Dendritic cell treated with granulocyte-macrophage colony-stimulating factor and Interleukin-4, amounts not matched to agents 40 ng/mL and 50 ng/mL, for 4 days (primary cell): Measurements from ENCODE around the gene SPINK2.

ENCODE experiments used
- H3K27ac Mint-ChIP-seq: one replicate; pipeline ENCODE4 v1.8.0; 2022; ENCODE audit warnings: mild to moderate bottlenecking, mixed read lengths
- H3K27me3 Mint-ChIP-seq: one replicate; pipeline ENCODE4 v1.8.0; 2022; ENCODE audit warnings: mild to moderate bottlenecking, mixed read lengths
- H3K36me3 Mint-ChIP-seq: one replicate; pipeline ENCODE4 v1.8.0; 2022; ENCODE audit warnings: low read depth, mixed read lengths
- H3K4me1 Mint-ChIP-seq: one replicate; pipeline ENCODE4 v1.8.0; 2022; ENCODE audit warnings: low read depth, mixed read lengths
- H3K4me3 Mint-ChIP-seq: one replicate; pipeline ENCODE4 v1.8.0; 2022; ENCODE audit warnings: mild to moderate bottlenecking, moderate library complexity, mixed read lengths
- H3K9me3 Mint-ChIP-seq: one replicate; pipeline ENCODE4 v1.8.0; 2022; ENCODE audit warnings: mixed read lengths
- intact Hi-C: fragments of 100-400 bp; cut with micrococcal nuclease; formaldehyde crosslinking; loops from one replicate; pipeline ENCODE4 v1.15.0; 2022

SPINK2 gene, protein sequence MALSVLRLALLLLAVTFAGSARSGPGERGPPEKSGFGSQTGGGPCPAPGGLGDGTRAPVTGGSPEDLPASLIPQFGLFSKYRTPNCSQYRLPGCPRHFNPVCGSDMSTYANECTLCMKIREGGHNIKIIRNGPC

DNA sequence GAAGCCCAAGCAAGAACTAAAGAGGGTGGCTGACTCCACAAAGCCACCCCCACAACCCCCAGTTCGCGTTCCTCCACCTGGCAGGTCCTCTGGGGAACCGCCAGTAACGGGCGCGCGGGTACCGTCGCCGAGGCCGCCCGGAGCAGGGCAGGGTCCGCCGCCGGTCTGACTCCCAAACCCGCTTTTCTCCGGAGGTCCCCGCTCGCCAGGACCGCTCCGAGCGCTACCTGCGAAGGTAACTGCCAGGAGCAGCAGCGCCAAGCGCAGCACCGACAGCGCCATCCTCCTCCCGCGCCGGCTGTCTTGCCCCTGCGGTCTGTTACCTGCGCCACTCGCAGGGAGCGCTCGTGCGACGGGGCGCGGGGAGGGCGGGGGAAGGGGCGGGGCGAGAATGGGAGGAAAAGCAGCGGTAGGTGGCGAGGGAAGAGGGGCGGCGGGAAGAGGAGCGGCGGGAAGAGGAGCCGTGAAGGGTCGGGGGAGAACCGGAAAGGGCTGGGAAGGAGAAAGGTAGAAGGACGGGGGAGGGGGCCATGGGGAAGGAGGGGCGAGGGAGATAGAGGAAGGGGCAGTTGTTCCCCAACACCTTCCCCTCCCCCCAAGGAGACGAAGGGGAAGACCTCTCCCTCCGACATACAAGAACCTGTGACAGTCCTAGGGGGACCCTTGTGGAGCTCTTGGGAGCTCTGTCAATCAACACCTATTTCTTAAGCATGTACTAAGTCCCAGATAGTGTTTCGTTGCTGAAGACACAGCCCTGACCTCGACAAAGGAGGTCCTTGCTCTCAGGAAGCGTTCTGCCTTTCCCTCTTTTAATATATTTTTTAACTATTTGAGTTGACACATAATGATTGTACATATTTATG is at the start of gene SPINK2:
SPINK2 (minus strand) TSS at position 321 of the 863 bp plus-strand sequence; CDS start at position 282, 39 bp downstream.
- H3K27ac Mint-ChIP-seq, result no peak within 1 kb of the TSS
- peaks cover 33% of the 10 kb centered on the region for H3K4me1 Mint-ChIP-seq
- no peaks in the 10 kb centered on the region for H3K36me3 Mint-ChIP-seq
- H3K27me3 Mint-ChIP-seq, result peaks cover 34% of the 10 kb centered on the region
- H3K9me3 Mint-ChIP-seq, result no peaks in the 10 kb centered on the region
- H3K4me3 Mint-ChIP-seq, result peak within 1 kb of the TSS; percentile 71
- intact Hi-C loops, result no loop called here

DNA sequence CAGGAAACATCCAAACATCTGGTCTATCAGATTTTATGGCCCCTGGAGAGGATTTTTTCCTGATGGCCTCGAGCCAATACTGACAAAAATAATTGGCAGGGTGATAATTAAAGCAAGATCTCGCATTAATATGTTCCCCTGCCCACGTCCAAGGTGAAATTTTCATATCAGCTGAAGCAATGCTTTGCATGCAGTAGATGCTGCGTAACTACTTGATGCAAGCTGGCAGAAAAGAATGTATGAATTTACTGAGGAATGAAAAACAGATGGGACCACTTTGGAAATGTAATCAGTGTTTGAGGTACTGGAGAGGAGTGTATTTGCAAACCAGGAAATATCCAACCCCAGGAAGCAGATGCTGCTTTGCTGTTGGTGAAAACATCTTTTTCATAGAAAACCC is 49.4 kb upstream of the SPINK2 start:
- Mint-ChIP-seq H3K27me3 (no peaks in the 10 kb centered on the region), H3K36me3 (no peaks in the 10 kb centered on the region), H3K27ac (no peak overlapping the region), H3K9me3 (no peaks in the 10 kb centered on the region), H3K4me1 (peaks cover 8% of the 10 kb centered on the region), H3K4me3 (no peak overlapping the region)
- intact Hi-C loops, result no loop called here

GRCh38 chr4:56863441-56864139 is 42.1 kb upstream of the SPINK2 start:
- Mint-ChIP-seq H3K4me1 (peaks cover 17% of the 10 kb centered on the region), H3K36me3 (no peaks in the 10 kb centered on the region), H3K27me3 (no peaks in the 10 kb centered on the region), H3K4me3 (no peak overlapping the region), H3K27ac (peak overlapping the region; percentile 10), H3K9me3 (no peaks in the 10 kb centered on the region)
- intact Hi-C loops, result no loop called here

DNA sequence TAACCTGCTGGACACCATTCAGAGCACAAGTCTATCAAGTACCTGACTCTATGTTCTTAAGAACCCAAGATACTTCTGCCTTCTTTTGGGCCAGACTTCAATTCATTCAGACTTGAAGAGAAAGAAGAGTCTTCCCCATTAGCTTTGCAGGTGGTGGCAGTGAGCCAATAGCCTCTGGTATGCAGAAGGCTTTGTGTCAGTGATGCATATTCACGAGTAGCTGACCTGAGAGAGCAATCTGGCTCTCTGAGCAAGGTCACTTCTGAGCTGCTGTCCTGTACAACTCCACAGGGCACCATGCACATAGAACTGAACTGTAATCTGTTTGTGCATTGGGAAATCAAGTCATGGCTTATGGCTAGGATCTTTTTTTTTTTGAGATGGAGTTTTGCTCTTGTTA is 39.9 kb upstream of the SPINK2 start:
- H3K36me3 Mint-ChIP-seq, result no peaks in the 10 kb centered on the region
- intact Hi-C loops, result no loop called here
- H3K4me3 Mint-ChIP-seq, result no peak overlapping the region
- peaks cover 24% of the 10 kb centered on the region for H3K4me1 Mint-ChIP-seq
- H3K27ac Mint-ChIP-seq, result no peak overlapping the region
- H3K9me3 Mint-ChIP-seq, result no peaks in the 10 kb centered on the region
- H3K27me3 Mint-ChIP-seq, result no peaks in the 10 kb centered on the region

GRCh38 chr4:56860781-56861180 is 39.3 kb upstream of the SPINK2 start:
- Mint-ChIP-seq H3K4me3 (no peak overlapping the region), H3K27me3 (no peaks in the 10 kb centered on the region), H3K4me1 (peaks cover 27% of the 10 kb centered on the region), H3K36me3 (no peaks in the 10 kb centered on the region), H3K9me3 (no peaks in the 10 kb centered on the region), H3K27ac (no peak overlapping the region)
- intact Hi-C loops, result no loop called here

GRCh38 chr4:56859841-56860240 is 38.3 kb upstream of the SPINK2 start:
- peaks cover 24% of the 10 kb centered on the region for H3K4me1 Mint-ChIP-seq
- H3K36me3 Mint-ChIP-seq, result no peaks in the 10 kb centered on the region
- intact Hi-C loops, result no loop called here
- no peak overlapping the region for H3K4me3 Mint-ChIP-seq
- H3K27ac Mint-ChIP-seq, result no peak overlapping the region
- H3K9me3 Mint-ChIP-seq, result no peaks in the 10 kb centered on the region
- no peaks in the 10 kb centered on the region for H3K27me3 Mint-ChIP-seq

DNA sequence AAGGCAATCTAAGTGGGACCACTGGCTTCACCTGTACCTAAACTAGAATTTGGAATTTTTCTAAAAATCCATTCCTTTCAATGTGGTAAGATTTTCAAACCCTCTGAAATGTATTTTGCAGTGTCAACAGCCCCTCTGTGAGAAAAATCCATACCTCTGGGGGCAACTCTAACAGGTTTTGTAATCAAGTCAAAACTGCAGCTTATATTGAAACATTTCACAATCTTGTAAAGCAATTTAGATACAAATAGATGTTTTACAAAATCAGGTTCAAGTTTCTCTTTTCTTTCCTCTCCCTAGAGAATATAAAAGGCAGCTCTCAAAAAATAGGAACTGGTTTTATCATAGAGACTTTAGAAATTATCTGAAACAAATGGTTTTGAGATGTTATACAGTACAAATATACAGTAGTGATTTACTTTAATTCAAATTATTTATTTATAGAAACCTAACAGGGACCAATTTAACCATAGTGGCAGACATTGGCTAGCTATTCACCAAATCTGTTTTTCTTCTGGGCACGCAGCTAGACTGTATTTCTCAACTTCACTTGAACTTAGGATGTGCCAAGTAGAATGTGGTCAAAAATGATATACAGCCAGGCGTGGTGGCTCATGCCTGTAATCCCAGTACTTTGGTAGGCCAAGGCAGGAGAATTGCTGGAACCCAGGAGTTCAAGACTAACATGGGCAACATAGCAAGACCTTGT is 36.3 kb upstream of the SPINK2 start:
- no peak overlapping the region for H3K4me3 Mint-ChIP-seq
- H3K36me3 Mint-ChIP-seq, result no peaks in the 10 kb centered on the region
- H3K27me3 Mint-ChIP-seq, result no peaks in the 10 kb centered on the region
- H3K9me3 Mint-ChIP-seq, result no peaks in the 10 kb centered on the region
- intact Hi-C loops, result no loop called here
- peaks cover 12% of the 10 kb centered on the region for H3K4me1 Mint-ChIP-seq
- H3K27ac Mint-ChIP-seq, result no peak overlapping the region

GRCh38 chr4:56856656-56857055 is 35.2 kb upstream of the SPINK2 start:
- peaks cover 12% of the 10 kb centered on the region for H3K4me1 Mint-ChIP-seq
- no peaks in the 10 kb centered on the region for H3K27me3 Mint-ChIP-seq
- no peak overlapping the region for H3K4me3 Mint-ChIP-seq
- intact Hi-C loops, result no loop called here
- no peak overlapping the region for H3K27ac Mint-ChIP-seq
- no peaks in the 10 kb centered on the region for H3K9me3 Mint-ChIP-seq
- H3K36me3 Mint-ChIP-seq, result no peaks in the 10 kb centered on the region

DNA sequence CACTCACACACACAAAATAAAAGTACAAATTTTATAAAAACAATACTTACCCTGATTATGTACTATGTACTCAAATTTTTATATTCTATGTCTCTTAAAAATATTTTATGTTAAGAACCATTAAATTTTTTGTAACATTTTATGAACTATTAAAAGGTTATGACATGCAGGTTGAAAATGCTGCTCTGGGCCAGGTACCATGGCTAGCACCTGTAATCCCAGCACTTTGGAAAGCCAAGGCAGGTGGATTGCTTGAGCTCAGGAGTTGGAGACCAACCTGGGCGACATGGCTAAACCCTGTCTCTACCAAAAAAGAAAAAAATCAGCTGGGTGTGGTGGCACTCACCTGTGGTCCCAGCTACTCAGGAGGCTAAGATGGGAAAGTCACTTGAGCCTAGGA is 29.4 kb upstream of the SPINK2 start:
- intact Hi-C loops, result no loop called here
- Mint-ChIP-seq H3K27me3 (no peaks in the 10 kb centered on the region), H3K4me3 (no peak overlapping the region), H3K9me3 (no peaks in the 10 kb centered on the region), H3K4me1 (peaks cover 2% of the 10 kb centered on the region), H3K27ac (no peak overlapping the region), H3K36me3 (no peaks in the 10 kb centered on the region)

DNA sequence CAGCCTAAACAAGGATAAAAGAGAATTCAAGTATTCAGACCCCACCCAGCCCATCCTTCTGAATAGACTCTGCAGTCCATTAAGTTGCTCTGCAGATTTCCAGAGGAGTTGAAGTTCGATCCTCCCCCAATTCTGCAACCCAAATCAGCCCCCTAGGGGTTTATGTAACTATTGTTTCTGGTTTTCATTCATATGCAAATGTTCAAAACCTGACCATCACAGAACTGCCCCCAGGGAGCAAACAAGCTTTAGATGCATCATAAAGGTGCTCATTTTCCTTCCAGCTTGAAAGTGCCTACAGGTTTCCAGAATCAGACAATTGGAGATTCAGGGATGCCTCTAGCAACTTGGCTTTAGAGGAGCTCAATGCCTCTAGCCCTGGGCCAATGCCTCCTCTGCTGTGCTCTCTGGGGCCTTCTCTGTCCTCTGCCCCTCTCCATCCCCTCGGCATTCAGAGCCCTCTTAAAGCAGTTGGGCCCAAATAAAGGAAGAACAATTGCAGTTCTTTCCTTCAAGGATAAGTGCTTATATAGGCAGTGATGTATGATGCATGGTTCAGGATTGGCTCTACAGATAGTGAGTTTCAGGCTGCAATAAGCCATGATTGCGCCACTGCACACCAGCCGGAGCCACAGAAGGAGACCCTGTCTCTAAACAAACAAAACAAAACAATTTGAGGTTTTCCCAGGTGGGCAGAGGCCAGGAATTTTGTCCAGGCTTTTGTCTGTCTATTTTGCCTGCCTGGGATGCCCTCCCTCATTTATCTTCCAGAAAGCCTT is 23.5 kb upstream of the SPINK2 start:
- no peak overlapping the region for H3K27ac Mint-ChIP-seq
- peaks cover 5% of the 10 kb centered on the region for H3K4me1 Mint-ChIP-seq
- no peak overlapping the region for H3K4me3 Mint-ChIP-seq
- H3K27me3 Mint-ChIP-seq, result no peaks in the 10 kb centered on the region
- H3K36me3 Mint-ChIP-seq, result no peaks in the 10 kb centered on the region
- H3K9me3 Mint-ChIP-seq, result no peaks in the 10 kb centered on the region
- intact Hi-C loops, result no loop called here

DNA sequence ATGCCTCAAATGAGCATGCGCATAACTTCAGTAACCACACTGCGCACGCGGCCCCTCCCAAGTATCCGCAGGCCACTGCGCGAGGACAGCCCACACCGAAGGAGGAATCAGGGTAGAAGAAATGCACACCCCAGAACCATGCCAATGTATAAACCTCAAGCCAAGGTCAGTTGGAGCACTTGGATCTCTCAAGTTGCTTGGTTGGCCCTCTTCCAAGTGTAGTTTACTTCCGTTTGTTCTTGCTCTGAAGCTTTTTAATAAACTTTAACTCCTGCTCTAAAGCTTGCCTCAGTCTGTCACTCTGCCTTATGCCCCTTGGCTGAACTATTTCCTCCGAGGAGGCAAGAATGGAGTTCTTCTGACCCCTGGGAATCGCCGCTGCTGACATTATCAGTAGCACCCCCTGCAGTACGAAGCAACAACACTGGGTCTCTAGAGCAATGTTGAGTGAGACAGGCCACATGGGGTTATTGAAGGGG is 22.0 kb upstream of the SPINK2 start:
- intact Hi-C loops, result no loop called here
- no peaks in the 10 kb centered on the region for H3K36me3 Mint-ChIP-seq
- H3K27ac Mint-ChIP-seq, result no peak overlapping the region

DNA sequence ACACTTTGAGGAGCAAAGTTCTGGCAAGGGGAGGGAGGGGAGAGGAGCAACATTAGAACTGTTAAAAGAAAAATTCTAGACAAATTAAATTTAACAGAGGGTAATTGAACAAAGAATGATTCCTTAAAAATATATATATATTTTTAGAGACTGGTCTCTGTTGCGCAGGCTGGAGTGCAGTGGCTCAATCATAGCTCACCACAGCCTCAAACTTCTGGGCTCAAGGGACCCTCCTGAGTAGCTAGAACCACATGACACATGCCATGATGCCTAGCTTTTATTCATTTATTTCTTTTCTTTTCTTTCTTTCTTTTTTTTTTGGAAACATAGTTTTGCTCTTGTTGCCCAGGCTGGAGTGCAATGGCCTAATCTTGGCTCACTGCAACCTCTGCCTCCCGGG is 19.1 kb upstream of the SPINK2 start:
- Mint-ChIP-seq H3K27me3 (no peaks in the 10 kb centered on the region), H3K4me3 (no peak overlapping the region), H3K9me3 (no peaks in the 10 kb centered on the region), H3K4me1 (peaks cover 5% of the 10 kb centered on the region), H3K36me3 (no peaks in the 10 kb centered on the region), H3K27ac (no peak overlapping the region)
- intact Hi-C loops, result no loop called here

More for the DNA sequence above, 22.0 kb upstream of the SPINK2 start:
- Mint-ChIP-seq H3K4me3 (no peak overlapping the region), H3K27me3 (no peaks in the 10 kb centered on the region), H3K9me3 (no peaks in the 10 kb centered on the region), H3K4me1 (peaks cover 5% of the 10 kb centered on the region)

- H3K4me3 Mint-ChIP-seq, result no peak overlapping the region
- H3K4me1 Mint-ChIP-seq, result peaks cover 7% of the 10 kb centered on the region
- intact Hi-C loops, result no loop called here
- no peak overlapping the region for H3K27ac Mint-ChIP-seq
- H3K9me3 Mint-ChIP-seq, result no peaks in the 10 kb centered on the region
- no peaks in the 10 kb centered on the region for H3K27me3 Mint-ChIP-seq
- no peaks in the 10 kb centered on the region for H3K36me3 Mint-ChIP-seq
These were observed 7.5 kb upstream of the SPINK2 start for GRCh38 chr4:56828784-56829535.
